ENCODE data around the gene KRT86. TPM values are rescaled to one million over a fixed set of nuclear protein-coding genes. Genes with fewer than 3 reads are reported as not detected.
"Not testable (repeated sequence)": the region's sequence is repeated elsewhere in the genome, so short reads cannot be mapped to it uniquely, and the experiment has no call there.

KRT86 gene
- total RNA-seq, 1 donor from 2014 or later = not detected

DNA sequence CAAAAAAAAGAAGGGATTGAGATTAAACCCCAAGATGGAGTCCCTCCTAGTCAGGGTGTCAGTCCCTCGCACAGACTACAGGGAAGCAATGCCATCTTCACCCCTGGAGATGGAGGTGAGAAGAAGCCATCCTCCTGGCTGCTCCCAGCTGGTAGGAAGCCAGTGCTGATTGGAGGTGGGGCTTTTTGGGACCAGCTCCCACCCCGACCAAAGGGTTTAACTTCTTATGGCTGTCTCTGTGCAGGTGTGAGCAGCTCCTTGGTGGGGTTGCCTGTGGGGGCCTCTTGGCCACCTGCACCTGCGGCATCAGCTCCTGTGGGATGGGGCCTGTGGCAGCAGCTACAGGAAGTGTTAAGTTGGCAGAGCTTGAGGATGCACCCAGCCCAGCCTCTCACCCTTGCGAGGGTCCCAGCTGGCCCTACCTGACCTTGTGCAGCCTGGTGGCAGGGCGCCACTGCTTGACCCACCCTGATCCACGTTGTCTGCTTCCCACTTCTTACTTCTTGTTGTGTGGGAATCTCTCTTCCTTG, 3.8 kb upstream of the KRT86 start:
- no peak for DNase-seq

DNA sequence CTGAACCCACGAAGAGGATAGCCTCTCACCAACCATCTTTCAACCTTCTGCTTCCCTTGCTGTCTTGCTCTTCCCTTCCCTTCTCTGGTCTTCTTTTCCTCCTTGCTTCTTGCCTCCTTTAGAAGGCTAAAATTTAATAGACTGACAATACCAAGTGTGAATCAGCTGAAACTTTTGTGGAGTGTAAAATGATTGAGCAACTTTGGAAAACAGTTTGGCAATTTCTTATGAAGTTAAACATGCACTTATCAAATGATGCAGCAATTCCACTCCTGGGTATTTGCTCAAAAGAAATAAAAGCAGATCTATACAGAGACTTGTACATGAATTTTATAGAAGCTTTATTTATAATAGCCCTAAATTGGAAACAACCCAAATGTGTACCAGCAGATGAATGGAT, 3.3 kb upstream of the KRT86 start:
- no peak for DNase-seq

DNA sequence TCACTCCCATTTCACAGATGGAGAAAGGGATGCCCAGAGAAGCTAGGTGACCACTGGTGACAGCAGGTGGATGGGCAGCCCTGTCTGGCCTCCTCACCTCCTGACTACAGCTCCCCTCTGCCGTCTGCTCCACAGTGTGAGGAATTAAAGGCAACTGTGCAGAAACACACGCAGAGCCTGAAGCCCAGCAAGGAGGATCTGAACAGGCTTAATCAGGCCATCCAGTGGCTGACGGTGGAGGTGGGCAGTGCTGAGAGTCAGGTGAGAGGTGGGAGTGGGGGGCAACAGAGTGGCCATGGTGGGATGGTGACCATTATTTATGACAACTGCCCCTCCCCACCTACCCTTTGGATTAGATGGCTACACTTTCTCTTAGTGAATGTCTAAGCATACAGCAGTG, 1.2 kb downstream of the KRT86 start:
- no peak for DNase-seq

DNA sequence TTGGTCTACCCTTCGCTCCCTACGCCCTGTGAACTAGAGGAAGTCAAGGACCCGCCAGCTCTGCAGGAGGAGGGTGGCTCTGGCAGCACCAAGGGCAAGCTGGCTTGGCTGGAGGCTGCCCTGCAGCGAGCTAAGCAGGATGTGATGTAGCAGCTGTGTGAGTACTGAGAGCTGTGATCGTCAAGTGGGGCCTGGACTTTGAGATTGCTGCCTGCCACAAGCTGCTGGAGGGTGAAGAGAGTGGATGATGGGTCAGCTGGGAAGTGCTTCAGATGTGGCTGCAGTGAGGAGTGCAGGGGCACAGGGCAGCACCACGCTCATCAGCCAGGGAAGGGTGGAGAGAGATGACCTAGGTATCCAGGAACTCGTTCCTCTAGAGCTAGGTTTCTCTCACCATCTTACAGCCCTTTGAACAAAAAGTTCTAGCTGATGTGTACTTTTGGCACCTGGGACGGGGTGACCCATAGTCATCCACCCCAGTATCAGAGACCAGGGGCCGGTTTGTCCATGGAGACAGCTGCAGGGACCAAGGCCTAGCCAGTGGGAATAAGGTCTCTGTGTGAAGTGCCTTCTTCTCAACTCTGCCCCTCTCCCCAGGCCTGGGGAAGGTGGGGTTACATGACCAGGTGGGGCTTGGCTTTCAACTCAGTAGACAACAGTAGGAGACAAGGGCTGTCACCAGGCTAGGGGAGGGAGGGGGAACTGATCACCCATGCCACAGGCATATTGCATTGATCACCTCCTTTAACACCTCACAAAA, 3.2 kb downstream of the KRT86 start:
- DNase-seq = no peak

DNA sequence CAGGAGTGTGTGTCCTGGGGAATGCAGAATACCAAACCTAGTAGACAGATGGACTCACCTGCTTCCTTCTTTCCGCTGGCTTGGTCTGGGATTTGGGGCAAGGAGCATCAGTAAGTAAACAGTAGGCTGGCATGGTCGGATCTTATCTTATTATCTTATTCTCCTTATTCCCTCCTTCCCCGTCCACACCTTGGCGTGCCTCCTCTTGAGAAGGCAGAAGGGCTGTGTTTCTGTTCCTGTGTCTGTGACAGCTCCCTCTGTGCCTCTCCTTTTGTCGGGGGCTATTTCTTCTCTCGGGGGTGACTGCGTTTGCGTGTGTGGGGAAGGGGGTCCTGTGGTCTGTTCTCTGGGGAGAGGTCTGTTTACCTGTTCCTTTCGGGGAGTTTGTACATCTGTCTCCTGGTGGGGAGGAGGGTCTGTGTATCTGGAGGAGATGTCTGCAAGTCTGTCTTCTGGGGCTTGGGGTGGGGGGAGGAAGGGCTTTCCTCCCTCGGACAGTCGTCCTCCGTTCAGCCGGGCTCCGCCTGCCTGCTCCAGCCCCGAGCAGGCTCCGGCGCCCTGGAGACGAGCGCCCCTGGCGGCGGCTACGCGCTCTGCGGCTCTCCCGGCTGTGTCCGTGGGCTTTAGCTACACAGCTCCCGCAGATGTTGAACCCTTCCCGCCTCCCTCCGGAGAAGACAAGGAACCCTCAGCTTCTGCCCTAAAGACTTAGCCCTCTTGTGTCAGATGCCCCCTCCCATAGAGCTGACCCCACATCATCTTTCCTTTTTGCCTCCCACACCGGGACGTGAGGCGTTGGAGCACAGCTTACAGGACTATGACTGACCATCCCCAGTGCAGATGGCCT, 4.4 kb downstream of the KRT86 start:
- peak; percentile 81 for DNase-seq

DNA sequence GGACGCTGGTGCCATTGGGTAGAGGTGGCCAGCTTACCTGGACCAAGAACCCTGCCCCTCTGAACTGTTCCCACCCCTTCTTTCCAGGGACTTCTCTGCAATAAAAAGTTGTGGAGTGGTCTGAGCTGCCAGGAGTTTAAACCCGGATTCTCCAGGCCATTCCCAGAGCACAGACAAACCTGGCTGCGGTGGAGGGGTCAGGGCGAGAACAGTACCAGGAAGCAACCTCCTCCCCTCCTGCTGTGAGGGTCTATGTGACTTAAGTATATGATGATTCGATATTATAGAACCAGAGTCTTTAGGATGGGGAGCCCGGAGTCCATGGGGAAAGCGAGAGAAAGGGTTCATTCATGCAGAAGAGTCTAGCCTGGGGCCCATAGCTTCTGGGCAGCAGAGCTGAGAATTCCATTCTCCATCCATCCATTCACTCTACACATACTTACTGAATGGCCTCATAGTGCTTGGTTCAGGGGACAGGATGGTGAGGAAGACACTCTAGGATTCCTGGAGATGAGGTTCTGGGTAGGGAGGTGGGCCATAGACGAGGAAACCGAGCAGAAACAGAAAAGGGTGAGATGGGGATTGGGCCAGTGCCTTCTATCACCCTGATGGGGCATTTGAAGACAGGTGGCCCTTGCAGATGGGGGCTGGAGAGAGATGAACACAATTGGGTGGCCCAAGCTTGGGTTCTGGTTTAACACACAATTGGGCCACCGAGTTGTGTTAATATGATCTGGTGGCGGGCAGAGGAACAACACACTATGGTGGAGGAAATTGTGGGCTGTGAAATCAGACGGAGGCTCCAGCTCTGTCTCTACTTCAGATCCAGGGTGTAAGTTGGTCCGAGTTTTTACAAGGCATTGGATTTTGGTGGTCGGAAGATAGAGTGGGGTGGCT, 5.2 kb downstream of the KRT86 start:
- no peak for DNase-seq

DNA sequence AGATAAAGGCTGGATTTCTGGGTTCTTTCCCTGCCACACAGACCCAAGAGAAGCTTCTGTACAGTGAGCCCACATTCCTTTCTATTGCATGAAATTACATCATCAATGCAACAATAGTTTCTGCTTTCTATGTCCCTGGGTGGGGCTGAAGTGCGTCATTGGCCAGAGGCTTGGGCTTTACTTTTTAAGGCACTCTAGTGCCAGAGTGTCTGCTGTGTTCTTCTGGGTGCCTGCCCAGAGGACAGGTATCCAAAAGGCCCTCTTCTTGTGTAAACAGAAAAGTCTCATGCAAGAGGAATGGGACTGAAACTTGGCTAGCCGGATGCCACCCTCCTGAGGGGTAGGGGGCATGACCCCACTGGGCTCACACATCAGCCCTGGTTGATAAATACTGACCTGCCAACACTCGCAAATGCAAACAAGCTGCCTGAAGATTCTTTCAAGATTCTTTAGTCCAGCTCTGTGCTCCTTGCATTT, 5.9 kb downstream of the KRT86 start:
- DNase-seq = peak; percentile 33

DNA sequence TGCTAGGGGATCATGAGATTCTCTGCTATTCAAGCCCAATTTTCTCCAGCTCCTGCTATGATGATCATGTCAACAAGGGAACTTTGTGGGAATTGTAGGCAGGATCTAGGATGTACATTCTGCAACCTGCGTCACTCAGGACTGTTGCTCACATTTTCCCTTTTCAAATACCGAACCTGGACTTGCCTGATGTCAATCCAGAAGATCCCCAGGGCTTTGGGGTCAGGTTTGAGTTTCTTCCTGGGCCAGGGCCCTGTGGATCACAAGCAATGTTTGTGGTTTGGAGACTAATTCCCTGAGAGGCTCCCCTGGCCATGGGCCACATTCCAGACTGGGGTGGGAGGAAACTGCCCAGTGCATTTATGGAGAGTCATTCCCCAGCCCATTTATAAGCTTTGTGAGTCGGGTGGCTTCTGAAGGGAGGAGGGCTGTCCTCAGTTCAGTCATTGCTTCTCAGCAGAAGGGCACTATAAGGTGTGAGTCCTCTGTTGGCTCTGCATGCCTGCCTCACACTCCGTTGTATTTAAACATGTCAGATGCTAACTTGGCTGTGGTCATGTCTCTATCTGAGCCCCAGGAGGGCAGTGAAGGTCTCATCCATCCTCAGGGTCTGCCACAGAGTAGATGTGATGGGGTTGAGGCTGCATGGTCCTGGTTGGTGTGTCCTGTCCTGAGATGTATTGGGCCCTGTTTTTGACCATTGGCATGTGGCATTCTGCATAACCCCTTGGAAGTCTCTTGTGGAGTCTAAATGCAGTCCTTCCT, 6.5 kb downstream of the KRT86 start:
- peak; percentile 10 for DNase-seq

DNA sequence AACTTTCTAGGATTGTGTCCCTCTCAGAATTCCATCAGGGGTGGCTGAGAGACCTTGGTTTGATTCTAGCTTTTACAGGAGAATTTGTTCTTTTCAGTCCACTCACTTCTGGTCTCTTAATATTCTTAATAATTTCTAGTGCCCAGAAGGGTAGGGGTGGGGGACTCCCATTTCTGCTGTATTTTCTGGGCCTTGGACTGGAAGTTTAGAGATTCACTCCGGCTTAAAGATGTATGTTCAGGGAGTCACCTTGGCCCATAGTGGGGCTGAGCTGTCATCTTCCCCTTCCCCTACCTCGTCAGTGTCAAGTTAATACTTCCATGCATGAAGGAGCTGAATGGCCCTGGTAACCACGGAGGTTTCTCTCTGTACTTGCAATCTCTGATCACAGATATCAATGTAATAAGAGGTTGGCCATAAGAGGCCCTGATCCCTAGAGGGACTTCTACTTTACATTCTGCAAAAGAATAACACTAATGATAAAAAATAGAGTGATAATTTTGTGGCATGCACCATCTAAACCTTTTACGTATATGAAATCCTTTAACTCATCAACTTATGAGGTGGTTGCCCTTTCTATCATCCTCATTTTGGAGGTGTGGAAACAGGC, 10.2 kb downstream of the KRT86 start:
- DNase-seq = no peak

DNA sequence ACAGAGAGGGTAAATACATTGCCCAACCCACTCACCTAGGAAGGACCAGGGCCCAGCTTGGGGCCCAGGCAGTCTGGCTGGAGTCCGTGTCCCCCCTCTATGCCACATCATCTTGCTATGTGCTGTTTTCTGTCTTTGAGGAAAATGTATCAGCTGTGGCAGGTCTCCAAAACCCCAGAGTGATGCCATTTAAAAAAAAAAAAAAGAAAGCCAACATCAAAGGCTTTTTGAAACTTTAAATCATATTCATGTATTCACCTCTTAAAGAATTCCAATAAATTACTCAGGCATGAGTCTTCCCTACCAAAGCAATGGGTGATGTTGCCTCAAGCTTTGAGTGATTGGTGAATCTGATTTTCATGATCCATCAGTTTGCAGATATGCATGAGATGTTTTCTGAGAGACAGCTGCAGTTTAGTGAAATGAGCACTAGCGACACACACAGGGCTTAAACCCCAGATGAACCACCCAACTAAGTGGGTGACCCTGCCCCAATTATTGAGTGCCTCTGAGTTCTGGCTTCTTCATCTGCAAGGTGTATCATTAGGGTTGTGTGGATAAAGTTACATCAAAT, 10.8 kb downstream of the KRT86 start:
- DNase-seq = no peak

DNA sequence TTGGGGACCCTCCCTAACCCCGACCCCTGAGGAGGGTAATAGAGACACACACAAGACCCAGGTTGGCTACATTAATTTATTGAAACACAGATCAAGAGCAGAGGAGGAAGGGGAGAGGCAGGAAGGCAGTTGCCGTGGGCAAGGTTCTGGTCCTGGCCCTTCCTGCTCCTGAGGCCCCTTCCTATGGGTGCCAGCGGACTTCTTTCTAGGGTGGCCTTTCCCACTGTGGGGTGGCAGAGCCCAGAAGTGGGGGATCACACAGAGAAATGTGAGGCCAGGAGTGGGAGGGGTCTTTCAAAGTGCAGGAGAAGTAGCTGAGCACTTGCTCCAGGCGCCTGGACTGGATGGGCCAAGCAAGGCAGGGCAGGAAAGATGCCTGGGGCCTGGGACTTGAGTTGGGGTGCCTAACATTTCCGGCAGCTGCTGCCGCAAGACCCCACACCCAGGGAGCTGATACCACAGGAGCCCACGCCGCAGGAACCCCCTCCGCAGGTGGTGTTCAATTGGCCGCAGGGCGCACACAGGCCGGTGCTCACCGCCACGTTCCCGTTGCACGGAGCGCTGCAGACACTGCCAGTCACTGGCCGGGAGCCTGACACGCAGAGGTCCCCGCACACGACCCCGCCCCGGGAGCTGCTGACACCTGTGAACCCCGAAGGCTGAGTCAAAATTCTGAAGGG, 11.5 kb downstream of the KRT86 start:
- no peak for DNase-seq

DNA sequence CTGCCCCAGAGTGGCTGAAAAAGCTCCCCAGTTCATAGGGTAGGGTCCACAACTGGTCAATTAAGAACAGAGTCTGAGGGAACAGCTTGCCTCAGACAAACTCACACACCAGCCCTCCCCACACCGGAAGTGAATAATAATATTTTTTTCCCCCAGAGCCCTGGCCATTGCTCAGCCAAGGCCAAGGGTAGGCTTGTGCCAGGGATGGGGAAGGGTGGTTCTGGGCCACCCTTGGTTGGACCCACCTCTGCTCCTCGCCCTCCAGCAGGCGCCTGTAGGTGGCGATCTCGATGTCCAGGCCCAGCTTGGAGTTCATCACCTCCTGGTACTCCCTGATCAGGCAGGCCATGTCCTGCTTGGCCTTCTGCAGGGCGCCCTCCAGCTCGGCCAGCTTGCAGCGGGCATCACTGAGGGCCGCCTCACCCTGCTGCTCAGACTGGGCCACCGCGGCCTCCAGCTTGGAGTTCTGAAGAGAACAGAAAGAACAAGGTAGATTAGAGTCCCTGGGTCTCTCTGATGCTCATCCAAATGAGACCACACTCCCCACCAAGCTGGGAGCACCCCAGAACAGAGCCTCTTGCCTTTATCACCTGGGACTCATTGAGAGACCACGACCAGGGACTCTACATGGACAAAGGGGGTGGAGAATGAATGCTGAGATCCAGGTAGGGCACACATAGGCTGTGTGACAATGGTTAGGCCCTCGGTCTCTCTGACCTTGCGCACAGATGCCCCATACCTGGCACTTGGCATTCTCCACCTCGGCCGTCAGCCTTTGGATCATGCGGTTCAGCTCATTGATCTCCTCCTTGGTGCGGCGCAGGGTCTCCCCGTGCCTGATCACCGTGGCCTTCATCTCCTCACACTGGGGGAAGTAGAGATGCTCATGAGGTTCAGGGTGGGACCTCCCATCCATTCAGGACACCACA, 12.7 kb downstream of the KRT86 start:
- DNase-seq = not testable (repeated sequence)

DNA sequence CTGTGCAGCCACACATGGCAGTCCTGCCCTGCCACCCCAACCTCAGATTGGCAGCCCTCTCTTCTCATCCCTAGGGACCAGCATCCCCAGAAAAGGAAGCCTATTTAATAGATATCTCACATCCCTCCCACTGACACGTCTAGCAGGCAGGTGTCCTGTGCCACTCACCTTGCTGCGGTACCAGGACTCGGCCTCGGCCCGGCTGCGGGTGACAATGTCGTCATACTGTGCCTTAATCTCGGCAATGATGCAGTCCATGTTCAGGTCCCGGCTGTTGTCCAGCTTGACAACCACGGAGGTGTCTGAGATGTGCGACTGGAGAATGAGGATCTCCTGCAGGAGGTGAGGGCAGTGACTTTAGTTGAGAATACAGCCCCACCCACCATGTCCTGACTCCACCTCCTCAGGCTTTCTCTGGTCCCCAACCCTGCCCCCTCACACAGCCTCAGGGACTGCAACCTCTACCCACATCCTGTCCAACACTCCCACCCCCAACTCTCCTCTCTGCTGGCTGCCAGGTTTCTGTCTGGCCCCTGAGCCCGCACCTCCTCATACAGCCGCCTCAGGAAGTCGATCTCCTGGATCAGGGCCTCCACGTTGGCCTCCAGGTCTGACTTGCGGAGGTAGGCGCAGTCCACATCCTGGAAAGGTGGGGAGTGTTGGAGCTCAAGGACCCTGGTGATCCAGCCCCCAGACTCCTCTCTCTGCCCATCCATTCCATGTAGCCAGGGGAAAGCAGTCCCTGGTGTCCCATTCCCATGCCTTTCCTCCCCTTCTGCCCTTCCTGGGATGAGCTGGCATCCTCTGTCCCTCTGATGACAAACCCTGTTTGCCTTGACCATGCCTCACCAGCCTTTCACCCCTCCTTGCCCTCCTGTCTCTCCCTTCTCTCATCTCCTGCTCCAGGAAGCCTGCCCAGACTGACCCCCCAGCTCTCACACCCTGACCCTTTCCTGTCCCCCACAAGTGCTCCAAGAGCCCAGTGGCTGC, 13.7 kb downstream of the KRT86 start:
- not testable (repeated sequence) for DNase-seq

DNA sequence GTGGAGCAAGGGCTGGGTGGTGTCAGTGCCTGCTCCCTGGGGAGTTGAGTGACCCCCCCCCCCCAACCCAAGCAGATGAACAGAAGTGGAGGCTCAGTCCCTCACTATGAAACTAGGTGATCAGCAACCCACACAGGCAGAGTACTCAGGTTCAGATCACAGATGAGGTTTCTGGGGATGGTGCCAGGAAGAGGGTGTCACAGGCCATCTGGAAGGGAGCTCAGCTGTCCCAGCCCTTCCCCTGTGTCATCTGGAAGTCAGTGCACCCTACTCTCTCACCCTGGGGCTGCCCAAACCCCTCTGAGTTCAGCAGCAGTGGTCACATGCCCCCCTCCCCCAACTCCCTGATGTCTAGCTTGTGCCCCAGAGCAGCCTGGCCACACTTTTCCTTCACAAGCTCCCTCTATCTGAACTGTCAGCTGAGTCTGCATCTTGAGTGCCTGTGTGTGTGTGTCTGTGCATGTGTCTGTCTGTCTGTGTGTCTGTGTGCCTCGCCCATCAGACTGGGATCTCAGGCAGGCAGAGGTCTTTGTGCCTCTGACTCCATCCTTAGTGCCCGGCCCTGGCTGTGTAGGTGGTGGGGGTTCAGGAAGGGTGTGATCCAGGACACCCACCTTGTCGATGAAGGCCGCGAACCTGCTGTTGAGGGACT, 16.2 kb downstream of the KRT86 start:
- not testable (repeated sequence) for DNase-seq

DNA sequence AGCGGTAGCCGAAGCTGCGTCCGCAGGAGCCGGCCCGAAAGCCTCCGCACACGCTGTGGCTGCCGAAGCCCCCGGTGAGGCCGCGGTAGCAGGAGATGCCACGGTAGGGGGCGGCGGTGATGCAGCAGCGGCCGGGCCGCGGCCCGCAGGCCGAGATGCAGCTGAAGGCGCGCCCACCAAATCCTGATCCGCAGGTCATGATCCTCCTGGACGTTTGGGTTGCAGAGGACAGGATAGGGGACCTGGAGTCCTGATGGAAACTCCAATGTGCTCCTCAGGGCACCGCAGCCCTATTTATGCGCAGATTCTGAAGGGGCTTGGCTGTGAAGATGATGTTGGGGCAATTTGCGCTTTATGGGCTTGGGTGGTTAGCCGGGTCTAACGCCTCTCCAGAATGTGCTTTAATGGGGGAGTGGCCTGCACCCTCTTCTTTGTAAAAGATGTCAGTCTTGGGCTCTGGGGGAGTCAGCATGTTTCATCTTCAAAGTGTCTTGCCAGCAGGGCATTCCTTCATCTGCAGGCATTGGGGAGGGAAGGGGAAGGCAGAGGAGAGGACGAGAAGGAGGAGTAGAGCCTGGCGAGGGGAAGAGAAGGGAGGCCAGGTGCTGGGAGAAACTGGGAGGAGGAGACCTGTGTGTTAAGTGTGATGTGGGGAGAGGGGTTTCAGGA, 17.0 kb downstream of the KRT86 start, which contains the start of gene KRT81:
TSS of gene KRT81 (minus strand) at position 268 of the 669 bp plus-strand sequence. CDS start at position 199, 69 bp downstream.
- DNase-seq = no peak

DNA sequence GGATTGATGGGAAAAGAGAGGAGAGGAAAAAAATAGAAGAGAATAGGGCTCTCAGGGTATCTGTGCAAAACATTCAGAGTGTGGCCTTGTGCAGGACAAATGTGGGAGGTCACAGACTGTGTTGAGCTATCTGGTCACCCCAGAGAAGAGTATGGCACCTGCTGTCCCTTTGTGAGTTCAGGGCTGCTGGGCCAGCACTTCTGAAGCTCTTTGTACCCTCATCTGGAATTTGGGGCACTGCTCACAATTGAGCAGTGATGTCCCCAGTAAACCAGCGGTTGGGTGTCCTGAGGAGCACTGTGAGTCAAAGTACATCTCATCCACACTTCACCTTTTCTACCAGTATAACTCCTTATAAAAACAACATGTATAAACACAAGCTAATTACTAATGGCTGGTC, 19.5 kb downstream of the KRT86 start:
- no peak for DNase-seq

DNA sequence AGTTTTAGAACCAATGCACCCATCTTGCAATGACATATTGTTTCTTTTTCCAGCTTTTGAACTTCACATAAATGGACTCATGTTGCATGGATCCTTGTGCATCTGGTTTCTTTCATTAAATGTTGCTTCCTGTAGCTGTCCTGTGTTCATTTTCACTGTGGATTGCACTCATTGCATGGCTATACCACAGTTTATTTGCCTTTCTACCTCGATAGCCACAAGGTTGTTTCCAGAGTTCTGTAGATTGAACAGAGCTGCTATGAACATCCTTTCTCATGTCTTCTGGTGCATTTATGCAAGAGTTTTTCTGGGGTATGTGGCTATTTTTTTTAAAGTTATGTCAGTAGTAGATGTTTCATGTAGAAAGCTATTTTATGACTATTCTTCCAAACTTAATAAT, 20.4 kb downstream of the KRT86 start:
- DNase-seq = no peak
